NCI-H2029 (cell line): ENCODE results near the gene KCNQ1.

Experiments used
- DNase-seq: peaks from one replicate; lab custom pipeline; 2025; lab: John Stamatoyannopoulos, UW

Gene KCNQ1

GRCh38 chr11:2716376-2717095 is 271.7 kb downstream of the KCNQ1 start:
- no peak for DNase-seq

DNA sequence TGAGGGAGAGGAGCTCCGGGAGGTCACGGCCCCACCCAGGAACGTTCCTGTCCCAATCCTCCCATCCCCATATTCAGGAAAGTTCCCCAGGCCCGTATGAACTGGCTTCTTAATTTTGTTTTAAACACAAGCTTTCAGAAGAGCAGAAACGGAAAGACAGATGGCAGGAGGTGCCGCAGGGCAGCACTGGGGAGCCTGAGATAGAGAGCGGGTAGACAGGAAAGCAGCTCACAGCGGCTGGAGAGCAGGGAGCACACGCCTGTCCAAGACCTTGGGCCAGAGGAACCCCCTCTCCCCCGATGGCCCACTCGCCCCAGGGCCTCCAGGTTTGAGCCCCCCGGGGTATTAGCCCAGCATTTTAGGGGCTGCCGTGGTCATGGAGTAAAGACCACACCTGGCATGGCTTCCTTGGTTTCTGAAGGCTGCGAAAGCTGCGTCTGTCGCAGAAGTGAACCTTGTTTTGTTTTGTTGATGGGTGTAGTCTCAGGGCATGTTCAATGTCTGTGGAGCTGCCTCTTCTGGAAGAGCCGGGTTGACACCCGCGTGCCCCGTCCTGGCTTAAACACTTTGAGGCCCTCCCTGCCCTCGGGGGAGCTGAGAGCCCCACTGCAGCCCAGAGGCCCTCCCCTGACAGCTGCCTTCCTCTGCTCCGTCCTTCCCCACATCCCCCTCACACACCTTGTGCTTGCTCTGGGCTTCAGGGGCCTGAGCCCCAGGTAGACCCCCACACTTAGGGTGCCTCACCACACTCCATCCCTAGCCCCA is 272.9 kb downstream of the KCNQ1 start:
- no peak for DNase-seq

GRCh38 chr11:2718817-2719438 is 274.1 kb downstream of the KCNQ1 start:
- no peak for DNase-seq

DNA sequence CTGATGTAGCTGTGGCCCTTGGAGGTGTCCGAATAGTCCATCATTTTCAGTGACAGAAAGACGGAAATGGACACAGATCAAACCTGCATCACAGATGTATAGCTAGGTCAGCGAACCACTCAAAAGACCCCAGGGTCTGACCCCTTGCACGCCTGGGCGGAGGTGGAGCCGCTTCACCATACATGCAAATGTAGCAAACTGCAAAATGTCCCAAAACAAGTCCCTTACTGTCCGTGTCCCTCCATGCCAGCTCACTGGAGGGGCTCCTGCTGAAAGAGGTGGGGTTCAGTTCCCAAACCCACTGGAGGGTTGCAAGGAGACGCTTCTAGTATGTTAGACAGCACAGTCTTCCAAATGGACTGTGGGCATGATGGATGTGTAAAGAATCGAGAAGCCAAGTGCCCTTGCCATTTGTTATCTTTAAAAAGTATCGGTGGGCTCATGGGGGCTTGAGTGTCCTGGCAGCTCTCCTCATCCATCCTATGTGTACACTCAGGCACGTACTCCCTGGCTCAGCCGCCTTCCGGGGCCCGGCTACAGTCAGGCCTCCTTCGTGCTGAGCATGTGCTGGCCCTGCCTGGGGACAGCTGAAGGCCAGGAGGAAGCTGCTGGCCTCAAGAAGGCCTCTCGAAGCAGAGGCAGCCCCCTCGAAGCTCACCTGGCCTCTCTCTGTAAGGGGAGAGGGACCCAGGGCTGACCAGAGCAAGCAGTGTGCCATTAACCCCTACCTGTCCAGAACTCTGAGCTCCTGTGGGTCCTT is 275.2 kb downstream of the KCNQ1 start:
- no peak for DNase-seq

DNA sequence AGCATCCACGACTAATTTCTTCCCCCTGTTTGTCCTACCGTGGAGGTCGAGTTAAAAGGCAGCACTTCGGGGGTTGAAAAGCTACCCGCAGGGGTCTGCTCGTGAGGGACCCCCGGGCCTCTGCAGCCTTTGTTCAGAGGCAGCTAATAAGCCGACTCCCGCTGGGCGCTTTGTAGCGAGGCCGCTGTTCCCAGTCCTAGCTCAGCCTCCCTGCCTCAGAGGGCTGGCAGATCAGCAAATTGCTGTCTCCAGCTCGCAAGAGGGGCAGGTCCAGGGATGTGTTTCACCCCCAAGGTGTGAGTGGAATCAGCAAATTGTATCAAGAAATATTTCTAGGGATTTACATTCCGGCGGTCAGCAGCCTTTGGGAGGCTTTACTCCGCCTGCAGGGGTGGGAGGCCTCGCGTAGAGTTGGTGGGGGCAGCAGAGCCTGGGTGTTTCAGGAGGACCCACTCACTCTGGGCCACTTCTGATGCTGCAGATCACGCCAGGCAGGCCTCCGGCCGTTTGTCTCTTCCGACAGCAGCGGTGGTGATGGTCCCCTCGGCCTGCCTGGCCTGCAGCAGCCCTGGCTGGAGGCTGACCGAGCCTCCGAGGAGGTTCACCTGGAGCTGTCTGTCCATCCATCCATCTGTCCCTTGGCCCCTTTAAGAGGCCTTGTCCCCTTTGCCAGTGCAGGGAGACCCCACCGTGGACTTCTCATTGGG is 276.6 kb downstream of the KCNQ1 start:
- no peak for DNase-seq

DNA sequence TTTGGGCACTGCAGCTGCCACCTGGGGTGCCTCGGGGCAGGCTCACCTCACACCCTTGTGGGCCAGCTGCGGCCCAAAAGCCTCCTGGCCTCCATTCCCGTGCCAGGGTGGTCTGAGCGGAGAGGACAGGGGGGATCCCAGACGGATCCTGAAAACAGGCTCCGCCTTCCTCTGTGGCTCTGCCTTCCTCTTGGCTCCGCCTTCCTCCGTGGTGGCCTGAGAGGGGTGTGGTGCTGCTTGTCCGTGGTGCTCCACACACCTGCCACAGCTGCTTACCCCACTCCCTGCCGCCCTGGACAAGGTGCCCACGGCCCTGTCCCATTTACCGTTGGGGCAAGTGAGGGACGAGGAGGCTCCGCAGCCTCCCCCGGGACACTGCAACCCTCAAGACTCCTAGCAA is 278.1 kb downstream of the KCNQ1 start:
- DNase-seq: no peak

DNA sequence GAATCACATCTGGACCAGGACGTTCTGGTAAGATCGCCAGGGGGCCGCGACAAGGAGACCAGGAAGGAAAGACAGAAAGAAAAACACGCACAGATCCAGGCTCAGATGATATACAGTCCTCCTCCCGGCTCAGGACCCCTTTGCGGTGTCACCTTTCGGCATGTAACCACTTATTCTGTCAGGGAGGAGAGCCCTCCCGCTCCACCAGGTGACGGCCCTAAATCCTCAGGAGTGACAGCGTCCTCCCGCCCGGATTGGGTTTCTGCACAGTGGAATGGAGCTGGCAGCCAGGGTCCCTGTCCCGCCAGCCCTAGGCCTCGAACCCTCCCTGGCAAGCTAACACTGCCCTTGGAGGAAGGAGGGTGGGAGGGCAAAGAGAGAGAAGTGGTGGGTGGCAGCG is 279.3 kb downstream of the KCNQ1 start:
- DNase-seq: no peak

DNA sequence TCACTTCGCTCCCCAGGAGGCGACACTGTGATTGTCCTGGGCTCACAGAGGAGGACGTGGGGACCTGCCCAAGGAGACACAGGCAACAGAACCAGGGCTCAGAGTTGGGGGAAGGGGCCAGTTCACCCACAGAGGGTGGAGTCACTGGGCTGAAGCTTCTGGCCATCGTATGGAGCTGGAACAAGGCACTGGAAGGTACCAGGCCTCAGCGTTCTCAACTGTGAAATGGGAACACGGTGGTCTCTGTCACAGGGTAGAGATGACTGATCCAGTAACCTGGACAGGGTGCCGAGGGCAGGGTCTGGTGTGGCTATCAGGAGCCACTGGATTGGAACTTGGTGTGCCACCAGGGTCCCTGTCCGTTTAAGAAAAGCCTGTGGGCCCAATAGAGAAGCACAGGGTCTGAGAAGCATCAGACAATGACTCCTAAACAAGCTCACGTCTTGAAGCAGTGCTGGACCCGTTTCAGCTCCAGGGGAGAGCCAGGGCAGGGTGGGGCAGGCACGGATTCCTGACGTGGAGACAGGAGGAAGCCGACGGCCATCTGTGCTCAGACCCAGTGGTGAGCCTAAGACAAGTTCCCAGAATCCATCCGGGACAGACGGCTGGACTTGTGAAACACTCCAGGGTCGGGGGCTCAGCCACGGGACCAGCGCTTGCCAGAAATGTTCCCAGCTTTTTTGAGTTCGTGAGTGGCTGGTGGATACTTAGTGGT is 280.0 kb downstream of the KCNQ1 start:
- DNase-seq: no peak

- DNase-seq: no peak
Observed at GRCh38 chr11:2725368-2726300, 280.8 kb downstream of the KCNQ1 start.

DNA sequence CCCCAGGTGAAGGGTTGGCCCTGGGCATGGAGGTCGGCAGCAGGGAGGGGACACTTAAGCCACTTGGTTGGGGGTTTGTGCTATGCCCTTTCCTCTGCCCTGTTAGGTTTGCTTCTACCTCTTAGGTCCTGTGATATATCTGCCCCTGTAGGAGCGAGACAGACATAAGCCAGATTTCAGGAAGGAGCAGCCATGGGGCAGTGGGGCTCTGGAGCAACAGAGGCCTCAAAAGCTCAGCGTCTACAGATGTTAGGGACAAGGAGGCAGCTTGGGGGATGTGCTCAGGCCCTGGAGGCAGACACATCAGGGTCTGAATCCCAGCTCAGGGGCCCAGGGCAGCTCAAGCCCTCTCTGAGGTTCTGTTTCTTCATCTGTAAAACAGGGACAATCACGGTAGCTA is 282.2 kb downstream of the KCNQ1 start:
- DNase-seq: no peak

- no peak for DNase-seq
Observed at GRCh38 chr11:2728128-2728662, 283.4 kb downstream of the KCNQ1 start.

DNA sequence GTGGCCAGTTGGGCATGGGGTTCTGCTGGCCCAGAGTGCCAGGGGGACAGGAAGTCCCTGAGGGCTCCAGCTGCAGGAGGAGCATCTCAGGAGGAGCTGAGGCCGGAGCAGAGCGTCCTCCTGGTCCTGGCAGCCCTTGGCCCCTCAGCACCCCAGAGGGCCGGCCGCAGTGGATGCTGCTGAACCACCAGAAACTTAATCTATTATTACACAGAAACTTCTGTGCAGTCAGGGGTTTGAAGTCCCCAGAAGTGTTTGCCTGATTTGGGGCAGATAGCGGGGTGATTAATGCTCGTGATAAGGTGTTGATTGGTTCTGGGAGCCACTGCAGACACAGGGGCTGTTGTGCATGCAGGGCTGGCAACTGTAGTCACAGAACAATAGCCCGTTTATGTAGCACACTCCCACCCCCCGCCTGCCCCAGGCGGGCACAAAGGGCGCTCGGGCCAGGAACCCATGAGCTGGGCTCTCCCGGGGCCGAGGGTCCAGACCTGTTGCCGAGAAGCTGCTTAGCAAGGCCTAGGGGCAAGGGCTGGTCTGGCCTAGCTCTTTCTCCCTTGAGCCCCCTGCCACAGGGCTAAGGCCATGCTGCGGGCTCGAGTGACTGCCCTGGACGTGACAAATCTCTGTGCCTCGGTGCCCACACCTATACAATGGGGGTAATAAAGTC is 284.0 kb downstream of the KCNQ1 start:
- DNase-seq: no peak

- no peak for DNase-seq
Observed at GRCh38 chr11:2729841-2730240, 285.0 kb downstream of the KCNQ1 start.

- no peak for DNase-seq
Observed at GRCh38 chr11:2730272-2731129, 285.7 kb downstream of the KCNQ1 start.

DNA sequence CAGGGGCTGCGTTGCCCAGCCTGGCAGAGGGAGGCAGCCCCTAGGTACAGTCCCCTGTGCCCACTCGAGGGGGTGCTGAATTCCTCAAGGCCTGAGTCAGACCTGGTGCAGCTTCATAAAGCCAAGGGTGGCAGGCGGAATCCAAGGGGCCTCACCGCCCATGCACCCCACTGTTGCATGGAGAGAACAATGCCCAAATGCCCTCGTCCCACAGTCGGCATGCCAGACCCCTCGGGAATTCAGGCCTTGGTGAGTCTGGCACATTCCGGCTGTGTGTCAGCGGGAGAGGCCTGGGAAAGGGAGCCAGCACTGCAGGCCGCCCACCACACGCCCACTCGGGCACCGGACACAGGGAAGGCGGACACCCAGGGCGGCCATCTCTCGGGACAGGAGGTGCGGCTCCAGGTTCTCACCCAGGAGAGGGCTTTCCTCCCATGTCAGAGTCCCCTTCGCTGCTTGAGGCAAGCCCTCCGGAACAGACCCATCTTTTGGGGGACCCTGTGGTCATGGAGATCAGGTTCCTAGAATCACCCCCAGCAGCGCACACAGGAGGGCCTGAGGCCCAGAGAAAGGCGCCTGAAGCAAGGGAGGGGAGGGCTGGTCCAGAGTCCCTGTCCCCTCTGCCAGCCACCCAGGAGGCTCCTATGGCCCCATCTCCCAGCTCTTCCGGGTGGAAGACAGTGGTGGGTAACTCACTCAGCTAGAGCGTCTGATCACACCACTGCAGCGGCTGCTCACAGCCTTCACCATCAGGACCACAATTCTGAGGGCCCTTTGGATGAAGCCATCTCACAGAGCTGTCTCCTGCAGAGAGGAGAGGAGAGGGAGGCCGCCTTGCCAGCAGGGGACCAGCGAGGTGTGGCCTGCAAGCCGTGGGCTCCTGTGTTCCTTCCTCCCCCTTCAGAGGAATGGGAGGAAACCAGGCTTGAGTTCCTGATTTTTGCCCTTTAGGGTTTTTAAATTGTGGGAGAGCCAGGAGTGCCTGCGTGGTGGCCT is 286.6 kb downstream of the KCNQ1 start:
- no peak for DNase-seq

DNA sequence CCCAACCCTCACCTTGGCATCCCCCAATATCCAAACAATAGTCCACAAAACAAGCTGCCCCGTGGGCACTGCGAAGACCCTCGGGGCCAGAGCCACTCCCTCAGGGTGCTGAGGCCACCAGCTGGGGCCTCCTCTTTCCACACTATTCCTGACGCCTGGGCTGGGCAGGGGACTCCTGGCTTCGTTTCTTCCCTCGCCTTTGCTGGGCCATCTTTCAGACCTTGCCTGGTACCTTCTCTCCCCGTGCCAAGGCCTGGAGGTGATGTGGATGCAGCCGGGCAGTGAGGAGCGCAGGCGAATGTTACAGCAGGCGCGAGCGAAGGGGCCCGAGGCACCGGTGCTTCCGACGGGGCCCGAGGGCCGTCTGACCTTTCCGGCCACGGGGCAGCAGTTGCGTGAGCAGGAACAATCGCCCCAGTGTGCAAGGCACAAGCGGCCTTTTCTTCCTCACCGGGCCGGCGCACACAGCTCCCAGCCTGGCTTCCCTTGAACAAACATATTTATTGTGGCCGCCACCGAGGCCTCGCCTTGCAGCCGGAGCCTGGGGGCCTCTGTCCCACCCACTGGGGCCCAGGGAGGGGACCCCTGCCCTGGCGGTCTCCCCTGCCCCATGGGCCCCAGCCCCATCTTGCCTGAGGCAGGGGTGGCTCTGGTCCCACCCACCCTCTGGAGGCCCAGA is 287.6 kb downstream of the KCNQ1 start:
- DNase-seq: no peak
